Stomach smooth muscle (tissue), 2 donors: ENCODE results near the gene TBC1D2.
A peak's percentile ranks its signal among the peaks of the same experiment; 100 is the strongest.

Experiments used
- H3K27ac ChIP-seq: one replicate; pipeline ENCODE4 v1.7.0; 2013; ENCODE audit warnings: mild to moderate bottlenecking, low read length, inconsistent platforms
- H3K27me3 ChIP-seq, 2 donors: one replicate each; pipeline ENCODE4 v1.7.0; 2013; ENCODE audit warnings: low read length in 2 of 2; ENCODE audit not compliant: insufficient read depth in 2 of 2, control insufficient read depth in 1 of 2
- H3K36me3 ChIP-seq, 2 donors: one replicate each; pipeline ENCODE4 v1.7.0; 2013; ENCODE audit warnings: low read length in 2 of 2; ENCODE audit not compliant: control insufficient read depth in 2 of 2, insufficient read depth in 2 of 2
- H3K4me1 ChIP-seq: one replicate; pipeline ENCODE4 v1.7.0; 2013; ENCODE audit warnings: low read length; ENCODE audit not compliant: control insufficient read depth, insufficient read depth
- H3K4me3 ChIP-seq, 2 donors: one replicate each; pipeline ENCODE4 v1.7.0; 2013; ENCODE audit warnings: low read length in 2 of 2
- H3K9ac ChIP-seq, 2 donors: one replicate each; pipeline ENCODE4 v1.7.0; 2013; ENCODE audit warnings: low read length in 2 of 2, mild to moderate bottlenecking in 1 of 2
- H3K9me3 ChIP-seq, 2 donors: one replicate each; pipeline ENCODE4 v1.7.0; 2013; ENCODE audit warnings: low read length in 2 of 2; ENCODE audit not compliant: control insufficient read depth in 2 of 2
- donor health status: healthy.
- donor health status: Pancreatic carcinoma.

Gene TBC1D2

GRCh38 chr9:98256756-98257155 lies 1.3 kb upstream of the TBC1D2 start:
- Histone ChIP-seq H3K36me3 (peaks cover 0 to 3% of the 10 kb centered on the region in 2 donors), H3K27me3 (no peaks in the 10 kb centered on the region), H3K27ac (peak overlapping the region; percentile 92), H3K9ac (peak overlapping the region; percentile 89 to 92), H3K9me3 (no peaks in the 10 kb centered on the region), H3K4me3 (peak overlapping the region; percentile 85 to 93), H3K4me1 (peaks cover 16% of the 10 kb centered on the region)

- Histone ChIP-seq H3K9ac (peak overlapping the region; percentile 89 to 92), H3K9me3 (no peaks in the 10 kb centered on the region), H3K36me3 (peaks cover 0 to 3% of the 10 kb centered on the region in 2 donors), H3K4me3 (peak overlapping the region; percentile 85 to 93), H3K4me1 (peaks cover 16% of the 10 kb centered on the region), H3K27me3 (no peaks in the 10 kb centered on the region), H3K27ac (peak overlapping the region; percentile 92)
Observed at GRCh38 chr9:98255061-98255577, 330 bp downstream of the TBC1D2 start.

GRCh38 chr9:98254228-98255060 lies 1.0 kb downstream of the TBC1D2 start:
- H3K9ac ChIP-seq: peak overlapping the region; percentile 89 to 92

GRCh38 chr9:98253565-98253964 lies 1.9 kb downstream of the TBC1D2 start:
- H3K4me1 ChIP-seq: peaks cover 16% of the 10 kb centered on the region
- no peak overlapping the region for H3K9ac ChIP-seq
- no peak overlapping the region for H3K4me3 ChIP-seq

More at GRCh38 chr9:98254228-98255060, 1.0 kb downstream of the TBC1D2 start:
- Histone ChIP-seq H3K36me3 (peaks cover 0 to 3% of the 10 kb centered on the region in 2 donors), H3K4me3 (peak overlapping the region; percentile 85 to 93), H3K27me3 (no peaks in the 10 kb centered on the region), H3K4me1 (peaks cover 16% of the 10 kb centered on the region), H3K27ac (no peak overlapping the region), H3K9me3 (no peaks in the 10 kb centered on the region)

DNA sequence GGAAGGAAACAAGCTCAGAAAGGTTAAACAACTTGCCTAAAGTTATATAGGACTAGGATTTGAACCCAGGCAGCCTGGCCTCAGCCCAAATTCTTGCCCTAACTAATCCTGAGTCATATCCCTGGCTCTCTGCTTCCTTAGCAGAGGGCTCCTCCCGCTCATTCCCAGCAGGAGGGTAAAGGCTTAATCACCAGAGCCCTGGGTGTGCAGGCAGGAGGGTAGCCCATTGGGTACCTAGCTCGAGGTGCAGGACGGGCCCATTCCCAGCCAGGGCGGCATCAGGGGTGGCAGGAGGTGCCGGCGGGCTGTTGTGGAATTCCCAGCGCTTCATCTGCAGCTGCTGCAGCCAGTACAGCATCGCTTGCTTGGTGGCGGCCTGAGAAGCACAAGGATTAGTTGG lies 3.9 kb downstream of the TBC1D2 start:
- peaks cover 13% of the 10 kb centered on the region for H3K4me1 ChIP-seq
- no peak overlapping the region for H3K27ac ChIP-seq

More at GRCh38 chr9:98253565-98253964, 1.9 kb downstream of the TBC1D2 start:
- H3K27me3 ChIP-seq: no peaks in the 10 kb centered on the region
- H3K36me3 ChIP-seq: peaks cover 0 to 3% of the 10 kb centered on the region in 2 donors
- no peak overlapping the region for H3K27ac ChIP-seq
- H3K9me3 ChIP-seq: no peaks in the 10 kb centered on the region

GRCh38 chr9:98249771-98250170 lies 5.7 kb downstream of the TBC1D2 start:
- Histone ChIP-seq H3K9me3 (no peaks in the 10 kb centered on the region), H3K27ac (no peak overlapping the region), H3K36me3 (peaks cover 0 to 3% of the 10 kb centered on the region in 2 donors), H3K9ac (no peak overlapping the region), H3K4me1 (peaks cover 4% of the 10 kb centered on the region), H3K27me3 (no peaks in the 10 kb centered on the region), H3K4me3 (no peak overlapping the region)

More for the DNA sequence above, 3.9 kb downstream of the TBC1D2 start:
- Histone ChIP-seq H3K36me3 (peaks cover 0 to 3% of the 10 kb centered on the region in 2 donors), H3K9ac (no peak overlapping the region), H3K27me3 (no peaks in the 10 kb centered on the region), H3K4me3 (no peak overlapping the region), H3K9me3 (no peaks in the 10 kb centered on the region)

DNA sequence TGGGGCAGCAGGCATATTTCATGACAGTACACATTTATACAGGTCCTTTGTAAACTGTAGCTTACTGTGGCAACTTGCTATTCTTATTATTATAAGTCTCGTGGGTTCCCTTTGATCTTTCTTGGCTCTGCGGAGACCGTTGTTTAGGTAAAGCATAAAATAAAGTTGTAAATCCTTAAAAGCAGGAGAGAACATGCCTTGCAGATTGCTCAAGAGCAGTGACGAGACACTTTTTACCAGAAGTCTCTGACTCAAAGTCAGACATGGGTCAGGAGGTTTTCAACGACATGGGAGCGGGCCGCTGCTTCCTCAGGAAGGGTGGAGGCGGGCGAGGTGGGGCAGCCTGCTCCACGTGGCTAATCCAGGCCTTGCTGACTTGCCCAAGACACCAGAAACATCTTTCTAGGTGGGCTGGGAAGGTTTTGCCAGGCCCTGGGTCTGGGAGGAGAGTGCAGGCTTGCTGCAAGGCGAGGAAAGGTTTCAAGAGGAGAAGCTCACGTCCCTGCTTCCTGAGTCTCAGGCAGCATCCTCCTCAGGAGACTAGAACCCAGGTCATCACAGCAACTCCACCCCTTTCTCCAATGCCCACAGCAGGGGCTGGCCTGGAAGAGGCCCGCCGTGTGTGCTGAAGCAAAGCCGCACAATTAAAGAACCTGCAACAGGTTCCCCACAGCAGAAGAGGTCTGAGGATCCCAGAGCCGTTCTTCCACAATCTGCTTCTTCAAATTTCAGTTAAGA lies 6.5 kb downstream of the TBC1D2 start:
- no peak overlapping the region for H3K27ac ChIP-seq
- no peaks in the 10 kb centered on the region for H3K27me3 ChIP-seq
- H3K4me3 ChIP-seq: no peak overlapping the region
- H3K9me3 ChIP-seq: no peaks in the 10 kb centered on the region
- H3K36me3 ChIP-seq: peaks cover 0 to 5% of the 10 kb centered on the region in 2 donors
- H3K9ac ChIP-seq: no peak overlapping the region
- H3K4me1 ChIP-seq: no peaks in the 10 kb centered on the region

DNA sequence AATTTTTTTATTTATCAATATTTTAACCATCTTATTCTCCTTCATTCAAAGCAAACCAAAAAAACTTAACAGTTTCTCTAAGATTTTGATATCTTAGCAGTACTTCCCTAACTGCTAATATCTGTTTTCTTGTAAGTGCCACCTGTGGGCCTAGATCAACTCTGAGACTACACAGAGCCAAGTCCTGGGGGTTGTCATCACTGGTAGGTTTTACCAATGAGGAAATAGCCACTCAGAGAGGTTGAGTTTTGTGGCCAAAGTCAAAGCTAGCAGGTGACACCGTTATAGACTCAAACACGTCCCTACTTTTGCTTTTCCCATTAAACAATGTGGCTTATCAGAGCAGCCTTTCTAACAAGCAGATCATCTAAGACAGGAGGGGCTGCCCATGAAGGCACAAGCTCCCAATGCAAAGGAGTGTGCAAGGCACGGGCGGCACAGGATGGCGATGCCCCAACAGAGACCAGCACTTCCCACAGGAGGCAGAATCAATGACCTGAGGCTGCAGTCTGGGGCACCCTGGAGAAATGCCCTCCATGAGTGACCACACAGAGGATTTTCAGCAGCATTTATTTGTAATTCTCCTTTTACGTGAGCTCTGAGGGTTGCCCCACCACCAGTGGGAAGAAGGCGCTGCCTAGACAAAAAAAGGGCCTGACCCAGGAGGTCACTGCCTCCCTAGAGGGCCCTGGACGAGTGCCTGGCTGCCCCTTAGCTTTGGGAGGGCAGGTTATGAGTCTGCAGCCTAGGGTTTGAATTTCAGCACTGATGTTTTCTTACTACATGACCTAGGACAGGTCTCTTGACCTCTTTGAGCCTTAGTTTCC lies 7.4 kb downstream of the TBC1D2 start:
- Histone ChIP-seq H3K4me1 (no peaks in the 10 kb centered on the region), H3K27ac (no peak overlapping the region), H3K9me3 (no peaks in the 10 kb centered on the region), H3K4me3 (no peak overlapping the region), H3K36me3 (peaks cover 0 to 5% of the 10 kb centered on the region in 2 donors), H3K27me3 (no peaks in the 10 kb centered on the region), H3K9ac (no peak overlapping the region)

DNA sequence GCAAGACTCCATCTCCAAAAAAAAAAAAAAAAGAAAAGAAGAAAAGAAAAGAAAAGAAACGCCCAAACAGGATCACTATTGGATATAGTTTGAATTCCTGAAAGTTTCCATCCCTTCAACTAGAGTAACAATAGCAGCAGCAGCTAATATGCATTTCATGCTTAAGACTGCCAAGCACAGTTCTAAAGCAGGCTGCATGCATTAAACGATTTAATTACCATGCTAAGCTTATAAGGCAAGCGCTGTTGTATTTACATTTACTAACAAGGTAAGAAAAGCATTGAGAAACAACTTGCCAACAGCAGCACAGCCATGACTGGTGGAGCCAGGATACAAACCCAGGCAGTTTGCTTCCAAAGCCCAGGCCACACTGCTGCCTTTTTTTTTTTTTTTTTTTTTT lies 13.0 kb downstream of the TBC1D2 start:
- Histone ChIP-seq H3K4me1 (no peaks in the 10 kb centered on the region), H3K4me3 (no peak overlapping the region), H3K36me3 (peaks cover 0 to 4% of the 10 kb centered on the region in 2 donors), H3K9me3 (no peaks in the 10 kb centered on the region), H3K27me3 (no peaks in the 10 kb centered on the region), H3K9ac (no peak overlapping the region), H3K27ac (no peak overlapping the region)
